Lung microvascular endothelial cell (primary cell): ENCODE data around the gene MAP3K2. TPM values are rescaled to one million over a fixed set of nuclear protein-coding genes. Genes with fewer than 3 reads are reported as not detected.
"Not testable (repeated sequence)": the region's sequence is repeated elsewhere in the genome, so short reads cannot be mapped to it uniquely, and the experiment has no call there.

Experiments used
- DNase-seq, 2 donors: peaks; one replicate each; pipeline versions ENCODE4 v3.0.0 to v3.0.0-alpha.2; 2010; ENCODE audit warnings: low read depth in 2 of 2
- total RNA-seq: library from RNA; depleted of rRNA; stranded (reverse); fragments of >200 nt; gene quantifications from 2 replicates; pipeline ENCODE4 v1.2.1, GENCODE V29; 2014

Gene MAP3K2
- total RNA-seq, 1 donor from 2014 or later: 19.8 TPM

- DNase-seq: no peak
Observed at GRCh38 chr2:127421116-127421800, 33.5 kb upstream of the MAP3K2 start.

GRCh38 chr2:127420039-127420864, 32.5 kb upstream of the MAP3K2 start:
- DNase-seq: no peak

GRCh38 chr2:127419448-127420038, 31.8 kb upstream of the MAP3K2 start:
- DNase-seq: no peak

- DNase-seq: no peak
Observed at GRCh38 chr2:127419112-127419430, 31.3 kb upstream of the MAP3K2 start.

- no peak for DNase-seq
Observed at GRCh38 chr2:127418300-127419111, 30.7 kb upstream of the MAP3K2 start, which contains the start of gene PROC. Gene PROC (plus strand): TSS chr2:127418427. CDS start chr2:127419943, 1,516 bp downstream.

- no peak for DNase-seq
Observed at GRCh38 chr2:127417406-127417805, 29.6 kb upstream of the MAP3K2 start.

GRCh38 chr2:127416506-127417001, 28.8 kb upstream of the MAP3K2 start:
- DNase-seq: no peak

GRCh38 chr2:127415593-127416505, 28.1 kb upstream of the MAP3K2 start:
- DNase-seq: peak; percentile 54 to 69

- no peak for DNase-seq
Observed at GRCh38 chr2:127414638-127415592, 27.1 kb upstream of the MAP3K2 start.

GRCh38 chr2:127413782-127414637, 26.2 kb upstream of the MAP3K2 start:
- DNase-seq: peak; percentile 48 to 50

GRCh38 chr2:127413200-127413599, 25.4 kb upstream of the MAP3K2 start:
- no peak for DNase-seq

- DNase-seq: peak in 1 of 2 donors; percentile 73
Observed at GRCh38 chr2:127411653-127412369, 24.0 kb upstream of the MAP3K2 start.

- DNase-seq: peak; percentile 76 to 77
Observed at GRCh38 chr2:127410871-127411652, 23.3 kb upstream of the MAP3K2 start.

- DNase-seq: not testable (repeated sequence)
Observed at GRCh38 chr2:127409716-127410115, 21.9 kb upstream of the MAP3K2 start.

- DNase-seq: no peak
Observed at GRCh38 chr2:127408807-127409099, 21.0 kb upstream of the MAP3K2 start.

GRCh38 chr2:127408004-127408806, 20.4 kb upstream of the MAP3K2 start:
- DNase-seq: peak; percentile 94
